NCI-H1417 treated with DMSO at 0.1 percent for 48 hours (cell line): ENCODE results near the gene ZNF385B.
"Not testable (repeated sequence)": the region's sequence is repeated elsewhere in the genome, so short reads cannot be mapped to it uniquely, and the experiment has no call there.

Experiments
- DNase-seq: peaks from one replicate; lab custom pipeline; 2025; lab: John Stamatoyannopoulos, UW

The ZNF385B gene

GRCh38 chr2:179487010-179487731, 374.2 kb downstream of the ZNF385B start:
- DNase-seq = no peak

DNA sequence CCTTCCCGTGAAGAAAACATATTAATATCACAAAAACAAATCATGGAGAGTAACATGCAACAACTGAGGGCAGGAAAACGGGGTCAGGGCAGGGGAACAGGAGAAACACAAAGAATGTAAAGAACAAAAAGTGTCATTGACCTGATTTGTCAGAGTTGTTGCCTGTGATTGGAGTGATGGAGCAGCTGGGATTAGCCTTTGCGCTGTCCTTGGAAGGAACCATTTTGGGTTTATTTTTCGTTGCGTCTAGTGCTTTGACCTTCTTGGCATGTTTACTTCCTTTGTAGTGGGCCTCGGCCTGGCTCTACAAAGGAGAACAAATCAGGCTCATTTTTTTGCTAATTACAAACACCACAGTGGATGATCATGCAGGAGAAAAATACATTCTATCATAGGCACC, 378.3 kb downstream of the ZNF385B start:
- DNase-seq = no peak

- DNase-seq = no peak
Measured at GRCh38 chr2:179479947-179480346, 381.5 kb downstream of the ZNF385B start.

- DNase-seq = no peak
Measured at GRCh38 chr2:179478771-179479170, 382.6 kb downstream of the ZNF385B start.

- DNase-seq = no peak
Measured at GRCh38 chr2:179470992-179471391, 390.4 kb downstream of the ZNF385B start.

GRCh38 chr2:179470089-179470488, 391.3 kb downstream of the ZNF385B start:
- no peak for DNase-seq

DNA sequence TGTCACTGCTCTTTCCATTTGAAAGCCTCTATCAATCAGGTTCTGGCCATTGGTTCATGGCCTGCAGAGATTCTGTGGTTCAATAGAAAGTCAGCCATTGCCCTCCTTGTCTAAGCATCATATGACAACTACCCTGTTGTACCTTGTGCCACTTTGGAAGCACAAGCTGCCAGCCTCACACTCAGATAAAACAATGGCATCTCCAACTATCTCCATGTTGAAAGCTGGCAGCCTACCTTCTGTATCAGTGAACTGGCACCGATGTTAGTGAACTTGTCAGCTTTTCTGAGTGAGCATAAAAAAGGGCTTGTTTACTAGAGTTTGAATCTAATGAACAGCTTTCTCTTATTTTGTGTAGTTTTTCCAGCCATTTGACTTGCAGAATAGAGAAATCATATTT, 393.5 kb downstream of the ZNF385B start:
- DNase-seq = no peak

DNA sequence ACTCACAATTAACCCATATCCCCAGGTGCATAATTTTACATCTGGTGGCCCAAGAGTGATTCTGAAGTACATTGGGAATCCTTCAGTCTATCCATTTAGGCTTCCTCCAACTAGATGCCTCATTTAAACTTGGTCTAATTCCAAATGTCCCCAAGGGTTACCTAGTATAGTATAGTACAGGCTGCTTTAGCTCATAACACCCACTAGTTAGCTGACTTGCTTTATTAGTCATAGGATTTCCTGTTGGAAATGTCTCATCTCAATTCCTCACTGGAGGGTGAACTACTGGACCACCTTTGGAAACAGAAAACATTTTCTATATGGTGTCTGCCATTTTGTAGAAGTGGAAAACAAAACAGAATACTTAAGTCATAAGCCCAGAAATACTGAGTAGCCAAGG, 394.3 kb downstream of the ZNF385B start:
- no peak for DNase-seq

GRCh38 chr2:179461420-179461819, 400.0 kb downstream of the ZNF385B start:
- DNase-seq = no peak

DNA sequence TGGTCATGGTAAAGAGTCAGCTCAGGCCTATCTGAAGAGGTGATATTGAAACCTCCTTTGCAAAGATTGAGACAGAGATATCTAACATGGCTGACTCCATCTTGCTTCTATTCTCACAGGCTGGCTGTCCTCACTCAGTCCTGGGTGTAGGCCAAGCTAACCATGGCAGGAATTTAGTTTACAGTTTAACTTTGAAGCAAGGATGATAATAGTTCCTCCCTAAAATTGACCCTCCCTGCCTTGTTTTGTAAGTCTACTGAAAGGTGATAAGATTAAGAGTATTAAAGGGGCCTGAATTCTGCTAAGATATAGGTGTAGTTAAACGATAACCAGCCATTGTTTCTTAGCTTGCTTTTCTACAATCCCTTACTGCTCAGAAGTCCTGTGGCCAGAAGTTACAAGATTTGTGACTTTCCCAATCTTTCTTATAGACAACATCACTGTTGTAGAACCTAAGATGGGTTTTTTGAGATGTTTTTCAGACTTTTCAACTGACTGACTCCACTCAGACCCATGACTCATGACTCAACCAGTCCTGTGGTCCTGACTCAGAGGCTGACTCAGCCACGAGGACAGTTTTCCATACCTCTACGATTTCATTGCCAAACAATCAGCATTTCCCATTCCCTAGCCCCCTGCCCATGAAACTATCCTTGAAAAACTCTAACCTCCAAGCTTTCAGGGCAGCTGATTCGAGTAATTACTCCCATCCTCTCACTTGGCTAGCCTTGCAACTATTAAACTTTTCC, 401.1 kb downstream of the ZNF385B start:
- no peak for DNase-seq

DNA sequence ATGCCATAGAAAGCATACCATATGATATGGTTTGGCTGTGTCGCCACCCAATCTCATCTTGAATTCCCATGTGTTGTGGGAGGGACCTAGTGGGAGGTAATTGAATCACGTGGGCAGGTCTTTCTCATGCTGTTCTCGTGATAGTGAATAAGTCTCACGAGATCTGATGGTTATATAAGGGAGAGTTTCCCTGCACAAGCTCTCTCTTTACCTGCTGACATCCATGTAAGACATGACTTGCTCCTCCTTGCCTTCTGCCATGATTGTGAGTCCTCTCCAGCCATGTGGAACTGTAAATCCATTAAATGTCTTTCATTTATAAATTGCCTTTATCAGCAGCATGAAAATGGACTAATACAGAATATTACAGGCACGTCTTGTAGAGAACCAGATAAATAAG, 403.3 kb downstream of the ZNF385B start:
- not testable (repeated sequence) for DNase-seq

DNA sequence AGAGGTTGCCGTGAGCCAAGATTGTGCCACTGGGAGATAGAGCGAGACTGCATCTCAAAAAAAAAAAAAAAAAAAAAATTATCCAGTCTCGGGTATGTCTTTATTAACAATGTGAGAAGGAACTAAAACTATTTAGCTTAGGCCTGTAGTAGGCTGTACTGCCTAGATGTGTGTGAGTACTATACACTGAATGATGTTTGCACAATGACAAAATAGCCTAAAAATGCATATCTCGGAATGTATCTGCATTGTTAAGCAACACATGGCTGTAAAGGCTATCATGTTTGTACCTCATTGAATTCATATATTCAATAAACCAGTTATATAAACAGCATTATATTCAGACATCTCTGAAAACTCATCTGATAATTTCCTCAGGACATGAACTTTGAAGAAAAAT, 405.6 kb downstream of the ZNF385B start:
- DNase-seq = no peak

- no peak for DNase-seq
Measured at GRCh38 chr2:179455172-179455524, 406.3 kb downstream of the ZNF385B start.

DNA sequence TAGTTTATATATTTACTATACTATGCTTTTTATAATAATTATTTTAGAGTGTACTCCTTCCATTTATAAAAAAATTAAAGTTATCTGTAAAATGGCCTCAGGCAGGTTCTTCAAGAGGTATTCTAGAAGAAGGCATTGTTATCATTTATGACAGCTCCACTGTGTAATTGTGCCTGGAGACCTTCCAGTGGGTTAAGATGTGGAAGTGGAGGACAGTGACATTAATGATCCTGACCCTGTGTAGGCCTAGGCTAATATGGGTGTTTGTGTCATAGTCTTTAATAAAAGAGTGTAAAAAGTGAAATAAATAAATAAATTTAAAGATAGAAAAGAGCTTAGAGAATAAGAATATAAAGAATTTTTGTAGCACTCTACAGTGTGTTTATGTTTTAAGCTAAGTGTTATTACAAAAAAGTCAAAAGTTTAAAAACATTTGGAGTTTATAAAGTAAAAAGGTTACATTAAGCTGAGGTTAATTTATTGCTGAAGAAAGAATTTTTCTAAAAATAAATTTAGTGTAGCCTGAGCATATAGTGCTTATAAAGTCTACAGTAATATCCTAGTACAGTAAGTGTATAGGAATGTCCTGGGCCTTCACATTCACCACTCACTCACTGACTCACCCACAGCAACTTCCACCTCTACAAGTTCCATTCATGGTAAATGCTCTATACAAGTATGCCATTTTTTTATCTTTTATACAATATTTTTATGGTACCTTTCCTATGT, 406.8 kb downstream of the ZNF385B start:
- DNase-seq = no peak

- no peak for DNase-seq
Measured at GRCh38 chr2:179449010-179449409, 412.4 kb downstream of the ZNF385B start.

DNA sequence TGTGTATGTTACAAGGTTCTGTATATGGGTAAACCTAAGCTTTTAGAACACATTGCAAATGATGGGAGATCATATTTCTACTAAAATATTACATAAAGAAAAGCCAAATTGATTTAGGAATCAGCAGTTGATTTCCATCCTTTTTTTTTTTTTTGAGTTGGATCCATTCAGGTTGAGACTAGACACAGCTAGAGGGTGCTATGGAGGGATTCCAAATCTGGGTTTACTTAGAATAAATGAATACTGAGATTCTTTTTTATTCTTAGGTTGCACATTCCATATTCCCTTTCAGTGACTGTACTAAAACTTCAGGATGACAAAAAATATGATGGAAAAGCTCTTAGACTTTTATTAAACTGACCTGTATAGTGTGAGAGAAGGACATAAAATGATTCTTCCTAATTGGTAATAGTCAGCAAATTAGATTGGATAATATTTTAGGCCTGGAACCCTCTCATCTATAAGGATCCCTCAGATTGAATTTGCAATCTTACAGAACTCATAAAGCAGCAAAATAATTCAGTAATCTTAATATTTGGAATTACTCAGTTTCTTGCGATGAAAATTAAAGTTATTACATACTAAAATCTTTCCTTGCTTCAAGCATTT, 413.5 kb downstream of the ZNF385B start:
- DNase-seq = no peak

GRCh38 chr2:179447421-179447820, 414.0 kb downstream of the ZNF385B start:
- no peak for DNase-seq

- no peak for DNase-seq
Measured at GRCh38 chr2:179446476-179447141, 414.8 kb downstream of the ZNF385B start.

DNA sequence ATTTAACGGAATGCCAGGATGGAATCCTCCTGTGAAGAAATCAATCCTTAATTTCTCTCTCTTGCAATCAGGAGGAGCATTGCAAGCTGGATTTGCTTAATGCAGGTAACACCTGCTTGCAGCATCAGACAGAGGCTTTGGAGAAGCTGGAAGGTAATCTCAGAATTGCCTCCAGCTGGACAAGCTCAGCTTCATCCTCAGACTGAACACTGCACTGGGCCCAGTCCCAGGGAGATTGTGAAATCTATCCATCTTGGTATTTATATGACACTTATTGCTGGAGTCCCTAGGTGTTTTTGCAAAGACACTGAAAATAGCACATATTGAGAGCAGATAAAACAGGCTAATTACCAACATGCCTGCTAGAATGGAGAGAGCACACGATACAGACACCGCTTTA, 417.4 kb downstream of the ZNF385B start:
- no peak for DNase-seq

DNA sequence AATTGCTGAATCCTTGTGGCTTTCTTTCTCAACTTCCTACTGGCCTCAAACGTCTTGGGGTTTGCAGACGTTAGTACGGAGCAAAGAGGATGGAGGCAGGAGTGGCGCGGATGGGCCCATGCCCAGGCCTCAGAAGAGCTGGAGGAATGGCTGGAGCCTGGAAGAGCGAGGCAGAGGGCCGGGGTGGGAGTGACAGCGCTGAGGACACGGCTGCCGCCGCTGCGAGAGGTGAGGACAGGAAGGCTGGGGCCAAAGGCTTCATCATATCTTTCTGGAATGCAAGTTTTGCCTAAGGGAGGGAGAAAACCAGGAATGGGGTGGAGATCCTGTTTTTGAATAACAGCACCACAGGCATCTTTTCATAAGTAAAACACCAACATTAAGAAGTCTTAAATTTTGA, 418.2 kb downstream of the ZNF385B start:
- no peak for DNase-seq

DNA sequence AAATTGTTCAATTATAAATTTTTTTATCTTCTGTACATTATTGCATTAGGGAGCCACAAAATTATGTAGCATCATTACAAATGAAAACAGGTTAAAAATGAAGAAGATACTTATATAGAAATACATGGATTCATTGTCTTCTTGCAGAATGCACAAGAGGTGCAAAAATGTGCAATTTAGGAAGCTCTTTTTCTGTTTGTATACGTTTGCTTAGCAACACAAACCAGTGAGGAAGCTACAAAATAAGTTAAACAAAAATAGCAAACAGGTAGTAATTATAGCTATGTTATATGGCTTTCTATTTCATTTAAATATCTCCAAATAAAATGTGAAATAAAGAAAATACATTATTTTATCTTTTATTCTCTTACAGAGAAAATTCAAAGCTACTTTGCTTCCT, 419.2 kb downstream of the ZNF385B start:
- DNase-seq = no peak

DNA sequence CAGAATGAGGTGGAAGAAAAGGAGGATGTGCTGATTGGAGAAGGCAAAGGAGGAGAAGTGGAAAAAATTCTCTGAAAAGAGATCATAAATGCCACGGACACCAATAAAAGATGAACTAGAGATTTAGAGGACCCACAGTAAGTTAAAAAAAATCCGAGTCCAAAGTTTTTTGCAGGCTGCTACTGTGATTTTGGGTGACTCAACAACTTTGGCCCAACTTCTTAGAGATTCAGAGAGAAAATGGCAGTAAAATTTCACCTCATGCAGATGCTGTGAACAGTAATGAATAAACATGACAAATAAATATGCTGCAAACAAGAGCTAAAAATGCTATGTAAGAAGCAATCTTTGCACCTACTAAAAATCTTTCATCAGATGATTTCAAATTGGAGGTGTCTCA, 419.9 kb downstream of the ZNF385B start:
- no peak for DNase-seq
